ENCODE measurements around the gene PJA2. TPM values are rescaled to one million over a fixed set of nuclear protein-coding genes. Genes with fewer than 3 reads are reported as not detected.

PJA2 gene
- polyA plus RNA-seq, 1 donor from 2014 or later = 142 TPM

GRCh38 chr5:109454731-109455505 is 45.1 kb upstream of the PJA2 start:
- Histone ChIP-seq H3K9ac (ENCODE audit: low read length) (no peak overlapping the region), H3K4me2 (ENCODE audit: low read length) (no peak overlapping the region), H3K27ac (ENCODE audit: low read length) (peak overlapping the region; percentile 77), H3F3A (ENCODE audit: insufficient read depth, low read length, poor library complexity, severe bottlenecking) (no peaks in the 10 kb centered on the region), H3K27me3 (ENCODE audit: insufficient read depth, low read depth, low read length) (no peaks in the 10 kb centered on the region), H2AFZ (ENCODE audit: low read depth, low read length) (no peak overlapping the region), H3K4me3 (ENCODE audit: low read length) (peak overlapping the region; percentile 9), H3K79me2 (replicated peaks; ENCODE audit: insufficient read depth, low read length) (no peaks in the 10 kb centered on the region), H4K20me1 (ENCODE audit: insufficient read depth) (no peaks in the 10 kb centered on the region), H3K9me3 (ENCODE audit: low read length) (no peaks in the 10 kb centered on the region), H3K9me2 (ENCODE audit: insufficient read depth, low read length) (no peaks in the 10 kb centered on the region), H3K36me3 (ENCODE audit: insufficient read depth, low read length) (no peaks in the 10 kb centered on the region)
- no peak for TF ChIP-seq REST (IDR thresholded peaks at IDR 0.05; ENCODE audit: borderline replicate concordance)
- TF ChIP-seq RAD21 (conservative IDR thresholded peaks at IDR 0.05) = no peak
- TF ChIP-seq TAF1 (IDR thresholded peaks at IDR 0.05; ENCODE audit: low read depth) = no peak
- TF ChIP-seq POLR2AphosphoS5 (IDR thresholded peaks at IDR 0.05) = no peak
- no peak for TF ChIP-seq EP300 (conservative IDR thresholded peaks at IDR 0.05; ENCODE audit: poor library complexity, severe bottlenecking)

- H3K36me3 ChIP-seq (ENCODE audit: insufficient read depth, low read length) = no peaks in the 10 kb centered on the region
- H3K4me3 ChIP-seq (ENCODE audit: low read length) = no peak overlapping the region
- H3K9ac ChIP-seq (ENCODE audit: low read length) = no peak overlapping the region
- no peaks in the 10 kb centered on the region for H3K9me3 ChIP-seq (ENCODE audit: low read length)
- no peaks in the 10 kb centered on the region for H3K9me2 ChIP-seq (ENCODE audit: insufficient read depth, low read length)
- H3K4me2 ChIP-seq (ENCODE audit: low read length) = no peak overlapping the region
- H3K27ac ChIP-seq (ENCODE audit: low read length) = no peak overlapping the region
- TF ChIP-seq EP300 (conservative IDR thresholded peaks at IDR 0.05; ENCODE audit: poor library complexity, severe bottlenecking) (no peak), REST (IDR thresholded peaks at IDR 0.05; ENCODE audit: borderline replicate concordance) (no peak), MXI1 (conservative IDR thresholded peaks at IDR 0.05; ENCODE audit: poor library complexity, severe bottlenecking) (no peak), TAF1 (IDR thresholded peaks at IDR 0.05; ENCODE audit: low read depth) (no peak), CTCF (IDR thresholded peaks at IDR 0.05; ENCODE audit: poor library complexity, severe bottlenecking) (no peak), EZH2 (IDR thresholded peaks at IDR 0.05; ENCODE audit: borderline replicate concordance, insufficient read depth, low read length, poor library complexity, severe bottlenecking) (no peak), POLR2AphosphoS5 (IDR thresholded peaks at IDR 0.05) (no peak), RAD21 (conservative IDR thresholded peaks at IDR 0.05) (no peak), SMC3 (conservative IDR thresholded peaks at IDR 0.05; ENCODE audit: poor library complexity) (no peak)
- H2AFZ ChIP-seq (ENCODE audit: low read depth, low read length) = no peak overlapping the region
- H3F3A ChIP-seq (ENCODE audit: insufficient read depth, low read length, poor library complexity, severe bottlenecking) = no peaks in the 10 kb centered on the region
- no peaks in the 10 kb centered on the region for H3K27me3 ChIP-seq (ENCODE audit: insufficient read depth, low read depth, low read length)
- H3K79me2 ChIP-seq (replicated peaks; ENCODE audit: insufficient read depth, low read length) = no peaks in the 10 kb centered on the region
- no peaks in the 10 kb centered on the region for H4K20me1 ChIP-seq (ENCODE audit: insufficient read depth)
These were observed 43.5 kb upstream of the PJA2 start for GRCh38 chr5:109453251-109453650.
